H1 (cell line): ENCODE data around the gene SPTSSA. TPM values are rescaled to one million over a fixed set of nuclear protein-coding genes. Genes with fewer than 3 reads are reported as not detected.

Experiments used
- ATF2 ChIP-seq: IDR thresholded peaks from 2 replicates; pipeline ENCODE4 v1.6.1; 2012; ENCODE audit warnings: low read length, inconsistent platforms
- ATF3 ChIP-seq: IDR thresholded peaks from 2 replicates; pipeline ENCODE4 v1.6.1; 2011; ENCODE audit warnings: low read depth, mild to moderate bottlenecking, low read length; ENCODE audit not compliant: insufficient read depth
- CBX8 ChIP-seq: fragments of 300-800, 300-1000 bp; sonication (generic); IDR thresholded peaks from 2 replicates; pipeline ENCODE4 v1.7.1; 2016; ENCODE audit warnings: low read depth, low read length, borderline replicate concordance
- CHD7 ChIP-seq: fragments of 300-600 bp; sonication (generic); IDR thresholded peaks from 2 replicates; pipeline ENCODE4 v1.7.1; 2012; ENCODE audit warnings: low read length, moderate library complexity, mild to moderate bottlenecking, inconsistent platforms; ENCODE audit not compliant: insufficient replicate concordance
- CREB1 ChIP-seq: IDR thresholded peaks from 2 replicates; pipeline ENCODE4 v1.6.1; 2012; ENCODE audit warnings: inconsistent platforms
- HDAC2 ChIP-seq, 2 experiments: fragments of 300-600 bp in 1 of 2; sonication (generic) in 1 of 2; IDR thresholded peaks; 2 replicates each; pipeline ENCODE4 v1.6.1; 2011 to 2012; ENCODE audit warnings: low read depth in 2 of 2, low read length in 2 of 2, mild to moderate bottlenecking in 2 of 2, moderate library complexity in 2 of 2, borderline replicate concordance in 1 of 2, inconsistent platforms in 1 of 2
- JUND ChIP-seq: IDR thresholded peaks from 2 replicates; pipeline ENCODE4 v1.6.1; 2011; ENCODE audit warnings: mild to moderate bottlenecking, improper control_type of control experiment, low read length
- RFX5 ChIP-seq: IDR thresholded peaks from 2 replicates; pipeline ENCODE4 v1.6.1; 2011; ENCODE audit warnings: low read depth, low read length, improper control_type of control experiment, borderline replicate concordance
- SP4 ChIP-seq: IDR thresholded peaks from 2 replicates; pipeline ENCODE4 v1.6.1; 2012; ENCODE audit warnings: low read length, inconsistent platforms
- ZNF274 ChIP-seq: IDR thresholded peaks from 2 replicates; pipeline ENCODE4 v1.7.0; 2012; ENCODE audit warnings: low read length, borderline replicate concordance; ENCODE audit errors: extremely low read depth
- polyA plus RNA-seq, 7 experiments: library from polyadenylated mRNA; depleted of rRNA in 3 of 7; stranded (reverse) in 5 of 7; unstranded in 2 of 7; fragments of >200 nt in 5 of 7; fragments of 200-250 nt in 2 of 7; gene quantifications; 1 replicate in 5 of 7; 2 replicates in 1 of 7; 4 replicates in 1 of 7; pipeline versions ENCODE4 v1.2.1 to v1.2.3, GENCODE V29; 2011 to 2013; ENCODE audit warnings: missing spikeins in 2 of 7, mixed read lengths in 2 of 7
- total RNA-seq: library from RNA; stranded (reverse); fragmentation: NEBNext Ultra II Directional; extraction: Animal tissue kit (Norgen Biotek cat#: 25700); gene quantifications from 2 replicates; pipeline ENCODE4 v1.2.1, GENCODE V29; 2021

The SPTSSA gene
- total and polyA plus RNA-seq, 2 of the 8 experiments (the other 6 are each of a cell fraction or from before 2014, with no cell fraction given) = 24.9 to 28.5 TPM

GRCh38 chr14:34437729-34438080 lies 24.3 kb downstream of the SPTSSA start (continued):
- TF ChIP-seq CHD7 (no peak), CREB1 (no peak), ZNF274 (no peak), SP4 (no peak), HDAC2 (IDR thresholded peaks at IDR 0.05; ENCODE audit: borderline replicate concordance in 1 of 2, low read depth in 2 of 2, low read length in 2 of 2) (no peak), ATF3 (no peak), RFX5 (no peak), JUND (no peak), ATF2 (no peak), CBX8 (no peak)
